GM06990 (cell line): ENCODE measurements around the gene ZCCHC8.
"Not testable (repeated sequence)": the region's sequence is repeated elsewhere in the genome, so short reads cannot be mapped to it uniquely, and the experiment has no call there.

Source experiments
- DNase-seq: peaks from one replicate; pipeline ENCODE4 v3.0.0-alpha.2; 2011; ENCODE audit not compliant: insufficient read length; ENCODE audit errors: extremely low read depth
- H3K27me3 ChIP-seq: replicated peaks from 2 replicates; pipeline ENCODE4 v1.6.0; 2011; ENCODE audit warnings: low read length; ENCODE audit not compliant: control insufficient read depth, insufficient read depth
- H3K36me3 ChIP-seq: 2 replicates; pipeline ENCODE4 v1.5.1; 2011; ENCODE audit warnings: low read length; ENCODE audit not compliant: control insufficient read depth, insufficient read depth
- H3K4me3 ChIP-seq: replicated peaks from 2 replicates; pipeline ENCODE4 v1.5.1; 2011; ENCODE audit warnings: low read depth, mild to moderate bottlenecking, control low read depth, low read length
- CTCF ChIP-seq: IDR thresholded peaks from 2 replicates; pipeline ENCODE4 v1.5.1; 2011; ENCODE audit warnings: low read length, control low read depth, mild to moderate bottlenecking, inconsistent platforms; ENCODE audit not compliant: insufficient read depth, poor library complexity, severe bottlenecking

ZCCHC8 gene

GRCh38 chr12:122486805-122487426 is 13.8 kb downstream of the ZCCHC8 start:
- DNase-seq = no peak
- H3K36me3 ChIP-seq = peaks cover 22% of the 10 kb centered on the region
- no peak for TF ChIP-seq CTCF
- H3K4me3 ChIP-seq = no peak overlapping the region
- no peaks in the 10 kb centered on the region for H3K27me3 ChIP-seq

- not testable (repeated sequence) for DNase-seq, H3K27me3 ChIP-seq, H3K4me3 ChIP-seq
- H3K36me3 ChIP-seq = peaks cover 21% of the 10 kb centered on the region
Measured at GRCh38 chr12:122486360-122486759, 14.4 kb downstream of the ZCCHC8 start.

GRCh38 chr12:122484385-122484784 is 16.3 kb downstream of the ZCCHC8 start:
- H3K36me3 ChIP-seq = peaks cover 23% of the 10 kb centered on the region
- H3K27me3 ChIP-seq, DNase-seq, H3K4me3 ChIP-seq: not testable (repeated sequence)

GRCh38 chr12:122483969-122484368 is 16.8 kb downstream of the ZCCHC8 start:
- DNase-seq = no peak
- Histone ChIP-seq H3K27me3 (no peaks in the 10 kb centered on the region), H3K4me3 (no peak overlapping the region), H3K36me3 (peaks cover 21% of the 10 kb centered on the region)
- TF ChIP-seq CTCF = no peak

GRCh38 chr12:122481861-122482260 is 18.9 kb downstream of the ZCCHC8 start:
- peaks cover 17% of the 10 kb centered on the region for H3K36me3 ChIP-seq
- no peaks in the 10 kb centered on the region for H3K27me3 ChIP-seq
- no peak overlapping the region for H3K4me3 ChIP-seq
- TF ChIP-seq CTCF = no peak
- DNase-seq = no peak

GRCh38 chr12:122480753-122481152 is 20.0 kb downstream of the ZCCHC8 start:
- Histone ChIP-seq H3K36me3 (peaks cover 15% of the 10 kb centered on the region), H3K27me3 (no peaks in the 10 kb centered on the region), H3K4me3 (no peak overlapping the region)
- TF ChIP-seq CTCF = no peak
- DNase-seq = no peak

- peaks cover 20% of the 10 kb centered on the region for H3K36me3 ChIP-seq
- TF ChIP-seq CTCF = no peak
- no peak overlapping the region for H3K4me3 ChIP-seq
- no peaks in the 10 kb centered on the region for H3K27me3 ChIP-seq
- DNase-seq = no peak
Measured at GRCh38 chr12:122474324-122474716, 26.4 kb downstream of the ZCCHC8 start.
